ENCODE data around the gene SCRT2. TPM values are rescaled to one million over a fixed set of nuclear protein-coding genes. Genes with fewer than 3 reads are reported as not detected.

The SCRT2 gene
- total and polyA plus RNA-seq, 2 of the 8 experiments (the other 6 are each of a cell fraction or from before 2014, with no cell fraction given) = 0.12 to 0.34 TPM

- Histone ChIP-seq H3K4me2 (ENCODE audit: insufficient read depth in 1 of 2, low read depth in 2 of 2, low read length in 2 of 2) (no peak overlapping the region), H2AFZ (ENCODE audit: low read length) (no peak overlapping the region), H3K79me1 (ENCODE audit: low read depth, low read length) (no peaks in the 10 kb centered on the region), H3K4me1 (replicated peaks in 1 of 4; ENCODE audit: control insufficient read depth in 3 of 4, insufficient read depth in 4 of 4, low read length in 3 of 4) (0 out of 7 replicates have a peak, but pooled peaks cover 0 to 5% (median 2%) of the 10 kb centered on the region in 4 experiments), H3K36me3 (ENCODE audit: control insufficient read depth in 2 of 4, insufficient read depth in 4 of 4, low read length in 3 of 4) (no peaks in the 10 kb centered on the region), H3K79me2 (ENCODE audit: control insufficient read depth in 1 of 2, insufficient read depth in 2 of 2, low read length in 2 of 2) (no peaks in the 10 kb centered on the region), H3K14ac (ENCODE audit: insufficient read length) (no peak overlapping the region), H3K23ac (ENCODE audit: insufficient read length) (no peak overlapping the region), H3K9me3 (ENCODE audit: insufficient read depth in 2 of 2, low read depth in 1 of 2, low read length in 1 of 2) (no peaks in the 10 kb centered on the region), H4K5ac (ENCODE audit: insufficient read length, low read depth, low read length) (no peak overlapping the region), H3K9ac (replicated peaks in 1 of 4; ENCODE audit: extremely low read depth in 1 of 4, low read depth in 3 of 4, low read length in 3 of 4) (no peak overlapping the region), H2BK5ac (ENCODE audit: low read depth, low read length) (0 out of 2 replicates have a peak overlapping the region, but pooled peaks have one; percentile 56), H2BK20ac (ENCODE audit: low read length) (no peak overlapping the region), H2AK5ac (ENCODE audit: low read depth, low read length) (no peak overlapping the region), H4K8ac (ENCODE audit: extremely low read depth, insufficient read depth, low read length) (no peak overlapping the region), H3K27ac (ENCODE audit: low read depth, low read length) (no peak overlapping the region), H3K4ac (replicated peaks; ENCODE audit: insufficient read length, low read depth, low read length) (no peak overlapping the region), H3K4me3 (ENCODE audit: extremely low read depth in 1 of 4, insufficient read depth in 2 of 4, low read depth in 3 of 4, low read length in 4 of 4) (no peak overlapping the region), H3K18ac (ENCODE audit: extremely low read depth, low read length) (no peak overlapping the region), H2BK15ac (ENCODE audit: low read length) (no peak overlapping the region), H4K20me1 (replicated peaks in 1 of 2; ENCODE audit: control insufficient read depth in 1 of 2, insufficient read depth in 2 of 2, low read length in 2 of 2) (no peaks in the 10 kb centered on the region), H3K56ac (replicated peaks; ENCODE audit: insufficient read length, low read depth, low read length) (no peak overlapping the region), H3K23me2 (ENCODE audit: low read depth, low read length) (no peaks in the 10 kb centered on the region), H2BK12ac (ENCODE audit: low read depth, low read length) (peak overlapping the region; percentile 44; the same call in 1 of the 2 replicates), H2BK120ac (replicated peaks; ENCODE audit: low read depth, low read length) (no peak overlapping the region), H4K91ac (replicated peaks; ENCODE audit: insufficient read length, low read length) (no peak overlapping the region), H3K27me3 (replicated peaks in 1 of 4; ENCODE audit: control insufficient read depth in 3 of 4, extremely low read depth in 1 of 4, insufficient read depth in 3 of 4, low read length in 3 of 4) (no peaks in the 10 kb centered on the region)
- CTCF ChIA-PET (ENCODE audit: partially characterized antibody) = interaction anchor here (0.8 to 3.2 kb wide), 11 partner anchors 8 to 60 kb away, joined by 3 to 10 read pairs (median 6); no protein-coding TSS in a partner anchor
- TF ChIP-seq POU5F1 (IDR thresholded peaks at IDR 0.05; ENCODE audit: low read depth, low read length) (no peak), TBP (IDR thresholded peaks at IDR 0.05; ENCODE audit: low read depth, low read length) (no peak), SRF (IDR thresholded peaks at IDR 0.05; ENCODE audit: low read depth, low read length) (no peak), ATF3 (IDR thresholded peaks at IDR 0.05; ENCODE audit: insufficient read depth, low read depth, low read length) (no peak), RFX5 (IDR thresholded peaks at IDR 0.05; ENCODE audit: borderline replicate concordance, low read depth, low read length) (no peak), CHD1 (IDR thresholded peaks at IDR 0.05; ENCODE audit: low read depth, low read length) (no peak), NRF1 (IDR thresholded peaks at IDR 0.05; ENCODE audit: low read depth, low read length) (no peak), HDAC6 (IDR thresholded peaks at IDR 0.05; ENCODE audit: low read depth, low read length) (no peak), KDM4A (IDR thresholded peaks at IDR 0.05; ENCODE audit: low read depth, low read length, severe bottlenecking) (no peak), SAP30 (IDR thresholded peaks at IDR 0.05; ENCODE audit: insufficient read depth, insufficient replicate concordance, low read length) (no peak)
- DNase-seq (ENCODE audit: low read depth in 1 of 2, low spot score in 2 of 2) (no peak), FAIRE-seq (no peak)
- POLR2A ChIA-PET (ENCODE audit: partially characterized antibody) = no interaction called here
- 91% methylated on average over 7 of the region's 7 CpGs; no CpG with 5 or more reads in 1 of the 2 experiments for WGBS, 2 experiments (ENCODE audit: extremely low coverage in 1 of 2, insufficient coverage in 1 of 2, insufficient read length in 1 of 2, insufficient replicate concordance in 2 of 2, low coverage in 1 of 2, low lambda C conversion rate in 2 of 2, missing lambda C conversion rate in 1 of 2)
Observed at GRCh38 chr20:622161-622560, 53.4 kb downstream of the SCRT2 start.
